HG03378 (cell line): ENCODE measurements around the gene HOOK1.
"Not testable (repeated sequence)": the region's sequence is repeated elsewhere in the genome, so short reads cannot be mapped to it uniquely, and the experiment has no call there.

Source experiments
- ATAC-seq: cut with Tn5 transposase; IDR thresholded peaks from one replicate; pipeline ENCODE4 v1.9.1; 2021; ENCODE audit warnings: mild to moderate bottlenecking, moderate library complexity; ENCODE audit not compliant: unreplicated experiment

The HOOK1 gene

GRCh38 chr1:59885160-59885832 is 70.5 kb downstream of the HOOK1 start:
- no peak for ATAC-seq

GRCh38 chr1:59892841-59893811 is 78.4 kb downstream of the HOOK1 start:
- no peak for ATAC-seq

- ATAC-seq, result no peak
Observed at GRCh38 chr1:59897165-59897564, 82.4 kb downstream of the HOOK1 start.

GRCh38 chr1:59898927-59899326 is 84.2 kb downstream of the HOOK1 start:
- ATAC-seq, result no peak

GRCh38 chr1:59900640-59901039 is 85.9 kb downstream of the HOOK1 start:
- ATAC-seq, result no peak

- no peak for ATAC-seq
Observed at GRCh38 chr1:59901770-59902388, 87.1 kb downstream of the HOOK1 start.

GRCh38 chr1:59903141-59903754 is 88.5 kb downstream of the HOOK1 start:
- ATAC-seq, result peak; percentile 58

GRCh38 chr1:59906931-59907330 is 92.2 kb downstream of the HOOK1 start:
- no peak for ATAC-seq

GRCh38 chr1:59908084-59908483 is 93.3 kb downstream of the HOOK1 start:
- no peak for ATAC-seq

GRCh38 chr1:59908682-59909081 is 93.9 kb downstream of the HOOK1 start:
- ATAC-seq, result no peak

GRCh38 chr1:59914791-59915286 is 100.1 kb downstream of the HOOK1 start:
- ATAC-seq, result not testable (repeated sequence)

- no peak for ATAC-seq
Observed at GRCh38 chr1:59915516-59915915, 100.8 kb downstream of the HOOK1 start.

GRCh38 chr1:59917026-59917784 is 102.5 kb downstream of the HOOK1 start:
- no peak for ATAC-seq

- no peak for ATAC-seq
Observed at GRCh38 chr1:59917785-59918180, 103.0 kb downstream of the HOOK1 start.

- ATAC-seq, result no peak
Observed at GRCh38 chr1:59919746-59920145, 105.0 kb downstream of the HOOK1 start.

GRCh38 chr1:59921258-59921899 is 106.6 kb downstream of the HOOK1 start:
- not testable (repeated sequence) for ATAC-seq

- no peak for ATAC-seq
Observed at GRCh38 chr1:59924653-59925052, 109.9 kb downstream of the HOOK1 start.
